Naive B cell (primary cell): ENCODE measurements around the gene ZNF177. TPM values are rescaled to one million over a fixed set of nuclear protein-coding genes. Genes with fewer than 3 reads are reported as not detected.

ENCODE experiments used
- polyA plus RNA-seq, 6 donors: library from polyadenylated mRNA; unstranded; fragments of 300-500 nt; fragmentation: Illumina TruSeq; gene quantifications; one replicate each; pipeline ENCODE4 v1.2.3, GENCODE V29; 2021; ENCODE audit warnings: low read depth in 6 of 6

ZNF177 gene
- polyA plus RNA-seq, 6 donors from 2014 or later: 1.1 to 4.9 (median 1.4) TPM; not detected in 1

Other genes with a start within 250 kb of the ZNF177 start
- not detected for gene OR7G1, start 247.2 kb upstream of the ZNF177 start, polyA plus RNA-seq
- gene OR7G3, start 236.1 kb upstream of the ZNF177 start, polyA plus RNA-seq: not detected
- 10 to 100 TPM; 28.6 to 76.1 (median 37.6) TPM for gene ZNF317, start 222.6 kb upstream of the ZNF177 start, polyA plus RNA-seq
- under 1 TPM in 1 of 6 donors, not detected in 5; 0.42 TPM for gene OR7D2, start 184.0 kb upstream of the ZNF177 start, polyA plus RNA-seq
- gene OR7D4, start 143.4 kb upstream of the ZNF177 start, polyA plus RNA-seq: not detected
- not detected for gene OR7E24, start 112.1 kb upstream of the ZNF177 start, polyA plus RNA-seq
- 10 to 100 TPM in 4 of 6 donors, 1 to 10 TPM in 2; 5.2 to 37.3 (median 11.3) TPM for gene ZNF699, start 53.2 kb upstream of the ZNF177 start, polyA plus RNA-seq
- 10 to 100 TPM; 40.6 to 62.3 (median 46.7) TPM for gene ZNF559, start 38.8 kb upstream of the ZNF177 start, polyA plus RNA-seq
- 10 to 100 TPM; 21.3 to 27.9 (median 24.7) TPM for gene ZNF266, start 72.6 kb downstream of the ZNF177 start, polyA plus RNA-seq
- gene ZNF560, start 135.6 kb downstream of the ZNF177 start, polyA plus RNA-seq: not detected
- gene ZNF426, start 175.6 kb downstream of the ZNF177 start, polyA plus RNA-seq: 10 to 100 TPM; 14.3 to 19.5 (median 17.7) TPM
- 1 to 10 TPM; 3.1 to 6.8 (median 5.3) TPM for gene ZNF121, start 221.5 kb downstream of the ZNF177 start, polyA plus RNA-seq